ENCODE data around the gene PRELID2.

PRELID2 gene

DNA sequence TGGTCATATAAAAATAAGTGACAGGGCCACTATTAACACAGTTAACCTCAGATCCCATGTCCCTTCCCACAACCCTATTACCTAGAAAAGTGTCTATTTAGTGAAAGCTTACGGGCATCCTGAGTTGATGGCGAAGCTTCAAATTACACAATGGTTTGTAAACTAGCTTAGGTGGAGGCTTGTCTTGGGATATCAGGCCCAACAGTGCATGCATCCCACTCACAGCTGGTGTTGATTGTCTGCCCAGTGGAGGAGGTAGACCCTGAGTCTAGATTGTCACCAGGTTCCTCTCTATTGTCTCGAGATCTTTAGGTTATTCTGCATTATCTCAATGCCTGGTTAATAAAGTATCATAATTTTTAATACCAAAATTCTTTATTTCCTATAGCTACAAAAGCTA, 30.4 kb downstream of the PRELID2 start:
- H3K27me3 ChIP-seq (ENCODE audit: control insufficient read depth in 3 of 3, insufficient read depth in 3 of 3, low read depth in 1 of 3, low read length in 3 of 3), result no peaks in the 10 kb centered on the region
- DNase-seq (ENCODE audit: low spot score), result no peak
- no peak overlapping the region for H4K8ac ChIP-seq (ENCODE audit: low read depth, low read length)
- H3K14ac ChIP-seq (ENCODE audit: low read length), result no peak overlapping the region
- no peaks in the 10 kb centered on the region for H3K9me3 ChIP-seq (replicated peaks in 1 of 2; ENCODE audit: control insufficient read depth in 2 of 2, insufficient read depth in 1 of 2, low read depth in 1 of 2, low read length in 2 of 2)
- H2AFZ ChIP-seq (ENCODE audit: low read length), result no peak overlapping the region
- no CpG with 5 or more reads among the region's 3 CpGs for WGBS, 2 donors (ENCODE audit: extremely low coverage in 2 of 2, insufficient read length in 2 of 2, insufficient replicate concordance in 1 of 2)
- no peak overlapping the region for H3K18ac ChIP-seq (ENCODE audit: low read length)
- H3K9ac ChIP-seq (ENCODE audit: low read depth, low read length, poor library complexity), result no peak overlapping the region
- no peak overlapping the region for H3K4ac ChIP-seq (ENCODE audit: low read length)
- H2BK12ac ChIP-seq (ENCODE audit: low read length), result no peak overlapping the region
- H2BK120ac ChIP-seq (ENCODE audit: low read depth, low read length), result no peak overlapping the region
- H3K79me1 ChIP-seq (ENCODE audit: low read depth, low read length), result no peaks in the 10 kb centered on the region
- no peak overlapping the region for H3K4me3 ChIP-seq (ENCODE audit: low read length in 2 of 2)
- H3K27ac ChIP-seq (replicated peaks; ENCODE audit: low read length), result no peak overlapping the region
- H4K91ac ChIP-seq (ENCODE audit: low read depth, low read length, poor library complexity), result no peak overlapping the region
- H2BK5ac ChIP-seq (ENCODE audit: low read length), result no peak overlapping the region
- no peak overlapping the region for H2AK5ac ChIP-seq (ENCODE audit: low read depth, low read length)
- no peak overlapping the region for H3K4me2 ChIP-seq (ENCODE audit: insufficient read depth, low read length, poor library complexity, severe bottlenecking)
- H3K36me3 ChIP-seq (replicated peaks in 1 of 2; ENCODE audit: control insufficient read depth in 2 of 2, insufficient read depth in 2 of 2, low read length in 2 of 2), result no peaks in the 10 kb centered on the region
- no peak overlapping the region for H3K23ac ChIP-seq (ENCODE audit: low read depth, low read length, poor library complexity)
- peaks cover 0 to 4% of the 10 kb centered on the region in 2 donors for H3K4me1 ChIP-seq (ENCODE audit: control insufficient read depth in 2 of 2, insufficient read depth in 1 of 2, low read depth in 1 of 2, low read length in 2 of 2)
- no peak overlapping the region for H2BK15ac ChIP-seq (ENCODE audit: low read length)

DNA sequence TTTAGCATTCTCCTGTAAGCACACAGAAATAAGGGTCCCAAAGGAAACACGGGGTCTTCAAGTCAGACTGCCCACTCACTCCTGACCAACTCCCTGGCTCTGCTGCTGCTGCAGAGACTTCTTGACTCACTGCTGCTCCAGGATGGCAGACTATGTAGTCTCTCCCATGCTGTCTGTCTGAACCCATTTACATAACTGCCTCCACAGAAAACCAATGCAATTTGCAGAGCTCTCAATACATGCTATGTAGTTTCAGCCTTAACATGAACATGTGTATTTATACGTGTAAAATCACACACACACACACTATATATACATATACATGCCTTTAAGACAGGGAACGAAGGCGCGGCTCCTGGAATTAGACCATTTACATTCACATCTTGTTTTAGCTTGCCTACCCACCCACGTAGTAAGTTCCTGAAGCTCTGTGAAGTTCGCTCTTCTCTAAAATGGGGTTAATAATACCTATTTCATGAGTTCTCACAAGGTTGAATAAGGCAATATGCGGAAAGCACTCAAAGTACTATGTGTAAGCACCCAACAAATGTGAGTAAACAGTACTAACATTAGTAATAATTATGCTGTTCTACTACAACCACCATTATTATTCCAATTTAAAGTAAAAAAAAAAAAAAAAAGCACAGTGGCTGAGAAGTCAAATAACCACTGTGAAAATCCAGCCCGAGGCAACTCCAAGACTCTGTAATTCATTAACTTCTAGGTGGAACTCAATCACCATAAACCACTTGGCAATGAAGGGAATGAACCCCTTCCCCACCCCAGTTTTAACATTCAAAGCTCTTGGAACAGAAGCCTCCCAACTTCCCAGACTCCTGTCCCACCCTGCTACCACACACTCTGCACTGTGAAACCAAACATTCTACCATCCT, 31.8 kb downstream of the PRELID2 start:
- Histone ChIP-seq H3K4me1 (ENCODE audit: control insufficient read depth in 2 of 2, insufficient read depth in 1 of 2, low read depth in 1 of 2, low read length in 2 of 2) (peaks cover 0 to 4% of the 10 kb centered on the region in 2 donors), H3K9ac (ENCODE audit: low read depth, low read length, poor library complexity) (no peak overlapping the region), H4K8ac (ENCODE audit: low read depth, low read length) (no peak overlapping the region), H3K36me3 (replicated peaks in 1 of 2; ENCODE audit: control insufficient read depth in 2 of 2, insufficient read depth in 2 of 2, low read length in 2 of 2) (no peaks in the 10 kb centered on the region), H3K23ac (ENCODE audit: low read depth, low read length, poor library complexity) (no peak overlapping the region), H3K18ac (ENCODE audit: low read length) (no peak overlapping the region), H3K4me3 (ENCODE audit: low read length in 2 of 2) (no peak overlapping the region), H4K91ac (ENCODE audit: low read depth, low read length, poor library complexity) (no peak overlapping the region), H3K27ac (replicated peaks; ENCODE audit: low read length) (no peak overlapping the region), H2BK12ac (ENCODE audit: low read length) (no peak overlapping the region), H3K27me3 (ENCODE audit: control insufficient read depth in 3 of 3, insufficient read depth in 3 of 3, low read depth in 1 of 3, low read length in 3 of 3) (no peaks in the 10 kb centered on the region), H3K4ac (ENCODE audit: low read length) (no peak overlapping the region), H2AK5ac (ENCODE audit: low read depth, low read length) (no peak overlapping the region), H2BK120ac (ENCODE audit: low read depth, low read length) (no peak overlapping the region), H2BK15ac (ENCODE audit: low read length) (no peak overlapping the region), H2AFZ (ENCODE audit: low read length) (no peak overlapping the region), H3K79me1 (ENCODE audit: low read depth, low read length) (no peaks in the 10 kb centered on the region), H2BK5ac (ENCODE audit: low read length) (no peak overlapping the region), H3K4me2 (ENCODE audit: insufficient read depth, low read length, poor library complexity, severe bottlenecking) (no peak overlapping the region), H3K9me3 (replicated peaks in 1 of 2; ENCODE audit: control insufficient read depth in 2 of 2, insufficient read depth in 1 of 2, low read depth in 1 of 2, low read length in 2 of 2) (no peaks in the 10 kb centered on the region), H3K14ac (ENCODE audit: low read length) (no peak overlapping the region)
- DNase-seq (ENCODE audit: low spot score), result no peak
- no CpG with 5 or more reads among the region's 9 CpGs for WGBS, 2 donors (ENCODE audit: extremely low coverage in 2 of 2, insufficient read length in 2 of 2, insufficient replicate concordance in 1 of 2)

DNA sequence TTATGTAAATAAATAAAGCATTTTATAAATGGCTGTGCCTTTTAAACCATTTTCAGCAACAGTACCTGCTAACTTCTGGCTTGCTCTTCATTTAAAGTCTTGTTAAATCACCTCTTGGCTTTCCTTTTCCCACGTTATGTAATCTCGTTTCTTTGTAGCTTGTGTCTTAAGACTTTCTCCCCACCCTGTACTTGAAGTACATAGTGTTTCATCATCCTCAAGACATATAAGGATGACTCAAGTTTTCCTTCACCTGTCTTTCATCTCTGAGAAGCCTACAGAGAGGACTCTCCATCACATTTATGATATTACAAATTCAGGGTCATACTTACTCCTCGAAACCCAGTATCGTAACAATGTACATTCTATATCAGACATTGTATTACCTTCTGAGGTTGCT, 33.9 kb downstream of the PRELID2 start:
- no peak overlapping the region for H3K23ac ChIP-seq (ENCODE audit: low read depth, low read length, poor library complexity)
- no peaks in the 10 kb centered on the region for H3K36me3 ChIP-seq (replicated peaks in 1 of 2; ENCODE audit: control insufficient read depth in 2 of 2, insufficient read depth in 2 of 2, low read length in 2 of 2)
- H3K14ac ChIP-seq (ENCODE audit: low read length), result no peak overlapping the region
- no peak overlapping the region for H3K4ac ChIP-seq (ENCODE audit: low read length)
- no peak overlapping the region for H2AK5ac ChIP-seq (ENCODE audit: low read depth, low read length)
- no CpG with 5 or more reads among the region's 4 CpGs for WGBS, 2 donors (ENCODE audit: extremely low coverage in 2 of 2, insufficient read length in 2 of 2, insufficient replicate concordance in 1 of 2)
- no peak overlapping the region for H2BK12ac ChIP-seq (ENCODE audit: low read length)
- H4K8ac ChIP-seq (ENCODE audit: low read depth, low read length), result no peak overlapping the region
- no peak overlapping the region for H2BK5ac ChIP-seq (ENCODE audit: low read length)
- H3K27ac ChIP-seq (replicated peaks; ENCODE audit: low read length), result no peak overlapping the region
- H3K9me3 ChIP-seq (replicated peaks in 1 of 2; ENCODE audit: control insufficient read depth in 2 of 2, insufficient read depth in 1 of 2, low read depth in 1 of 2, low read length in 2 of 2), result no peaks in the 10 kb centered on the region
- H3K18ac ChIP-seq (ENCODE audit: low read length), result no peak overlapping the region
- no peaks in the 10 kb centered on the region for H3K27me3 ChIP-seq (ENCODE audit: control insufficient read depth in 3 of 3, insufficient read depth in 3 of 3, low read depth in 1 of 3, low read length in 3 of 3)
- H2BK15ac ChIP-seq (ENCODE audit: low read length), result no peak overlapping the region
- no peak overlapping the region for H2AFZ ChIP-seq (ENCODE audit: low read length)
- DNase-seq (ENCODE audit: low spot score), result no peak
- H3K4me3 ChIP-seq (ENCODE audit: low read length in 2 of 2), result no peak overlapping the region
- H2BK120ac ChIP-seq (ENCODE audit: low read depth, low read length), result no peak overlapping the region
- H4K91ac ChIP-seq (ENCODE audit: low read depth, low read length, poor library complexity), result no peak overlapping the region
- no peak overlapping the region for H3K4me2 ChIP-seq (ENCODE audit: insufficient read depth, low read length, poor library complexity, severe bottlenecking)
- no peaks in the 10 kb centered on the region for H3K79me1 ChIP-seq (ENCODE audit: low read depth, low read length)
- no peak overlapping the region for H3K9ac ChIP-seq (ENCODE audit: low read depth, low read length, poor library complexity)
- peaks cover 0 to 4% of the 10 kb centered on the region in 2 donors for H3K4me1 ChIP-seq (ENCODE audit: control insufficient read depth in 2 of 2, insufficient read depth in 1 of 2, low read depth in 1 of 2, low read length in 2 of 2)

DNA sequence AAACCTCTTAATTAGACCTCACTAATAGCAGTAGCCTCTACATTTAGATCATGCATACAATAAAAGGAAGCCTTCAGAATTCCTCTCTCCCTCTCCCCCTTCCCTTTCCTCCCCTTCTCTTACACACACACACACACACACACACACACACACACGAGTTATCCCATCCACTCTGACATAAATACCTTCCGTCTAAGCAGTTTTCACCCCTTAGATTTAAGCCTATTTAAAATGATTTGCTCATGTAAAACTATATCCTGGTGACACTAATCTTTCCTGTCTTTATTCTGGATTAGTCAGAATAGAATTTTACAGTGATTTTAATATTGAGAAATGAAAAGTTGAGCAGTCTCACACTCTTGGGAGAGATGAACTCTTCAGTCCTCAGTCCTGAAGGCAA, 35.0 kb downstream of the PRELID2 start:
- Histone ChIP-seq H3K18ac (ENCODE audit: low read length) (no peak overlapping the region), H3K4ac (ENCODE audit: low read length) (no peak overlapping the region), H4K91ac (ENCODE audit: low read depth, low read length, poor library complexity) (no peak overlapping the region), H4K8ac (ENCODE audit: low read depth, low read length) (no peak overlapping the region), H2BK5ac (ENCODE audit: low read length) (no peak overlapping the region), H3K27me3 (ENCODE audit: control insufficient read depth in 3 of 3, insufficient read depth in 3 of 3, low read depth in 1 of 3, low read length in 3 of 3) (no peaks in the 10 kb centered on the region), H2AK5ac (ENCODE audit: low read depth, low read length) (no peak overlapping the region), H3K27ac (replicated peaks; ENCODE audit: low read length) (no peak overlapping the region), H3K14ac (ENCODE audit: low read length) (no peak overlapping the region), H3K4me1 (ENCODE audit: control insufficient read depth in 2 of 2, insufficient read depth in 1 of 2, low read depth in 1 of 2, low read length in 2 of 2) (peaks cover 0 to 4% of the 10 kb centered on the region in 2 donors), H2AFZ (ENCODE audit: low read length) (no peak overlapping the region), H2BK12ac (ENCODE audit: low read length) (no peak overlapping the region), H3K23ac (ENCODE audit: low read depth, low read length, poor library complexity) (no peak overlapping the region), H2BK15ac (ENCODE audit: low read length) (no peak overlapping the region), H3K4me3 (ENCODE audit: low read length in 2 of 2) (no peak overlapping the region), H2BK120ac (ENCODE audit: low read depth, low read length) (no peak overlapping the region), H3K36me3 (replicated peaks in 1 of 2; ENCODE audit: control insufficient read depth in 2 of 2, insufficient read depth in 2 of 2, low read length in 2 of 2) (no peaks in the 10 kb centered on the region), H3K9me3 (replicated peaks in 1 of 2; ENCODE audit: control insufficient read depth in 2 of 2, insufficient read depth in 1 of 2, low read depth in 1 of 2, low read length in 2 of 2) (no peaks in the 10 kb centered on the region), H3K9ac (ENCODE audit: low read depth, low read length, poor library complexity) (no peak overlapping the region), H3K4me2 (ENCODE audit: insufficient read depth, low read length, poor library complexity, severe bottlenecking) (no peak overlapping the region), H3K79me1 (ENCODE audit: low read depth, low read length) (no peaks in the 10 kb centered on the region)
- WGBS, 2 donors (ENCODE audit: extremely low coverage in 2 of 2, insufficient read length in 2 of 2, insufficient replicate concordance in 1 of 2), result no CpG with 5 or more reads among the region's 2 CpGs
- no peak for DNase-seq (ENCODE audit: low spot score)
